Measurements from ENCODE around the gene SGPP2. TPM values are rescaled to one million over a fixed set of nuclear protein-coding genes. Genes with fewer than 3 reads are reported as not detected.

SGPP2 gene
- total and polyA plus RNA-seq, 4 donors = 3.9 to 39.5 (median 23.0) TPM

GRCh38 chr2:222609381-222609780 is 185.0 kb downstream of the SGPP2 start:
- DNase-seq = no peak
- TF ChIP-seq, protein P1, sequence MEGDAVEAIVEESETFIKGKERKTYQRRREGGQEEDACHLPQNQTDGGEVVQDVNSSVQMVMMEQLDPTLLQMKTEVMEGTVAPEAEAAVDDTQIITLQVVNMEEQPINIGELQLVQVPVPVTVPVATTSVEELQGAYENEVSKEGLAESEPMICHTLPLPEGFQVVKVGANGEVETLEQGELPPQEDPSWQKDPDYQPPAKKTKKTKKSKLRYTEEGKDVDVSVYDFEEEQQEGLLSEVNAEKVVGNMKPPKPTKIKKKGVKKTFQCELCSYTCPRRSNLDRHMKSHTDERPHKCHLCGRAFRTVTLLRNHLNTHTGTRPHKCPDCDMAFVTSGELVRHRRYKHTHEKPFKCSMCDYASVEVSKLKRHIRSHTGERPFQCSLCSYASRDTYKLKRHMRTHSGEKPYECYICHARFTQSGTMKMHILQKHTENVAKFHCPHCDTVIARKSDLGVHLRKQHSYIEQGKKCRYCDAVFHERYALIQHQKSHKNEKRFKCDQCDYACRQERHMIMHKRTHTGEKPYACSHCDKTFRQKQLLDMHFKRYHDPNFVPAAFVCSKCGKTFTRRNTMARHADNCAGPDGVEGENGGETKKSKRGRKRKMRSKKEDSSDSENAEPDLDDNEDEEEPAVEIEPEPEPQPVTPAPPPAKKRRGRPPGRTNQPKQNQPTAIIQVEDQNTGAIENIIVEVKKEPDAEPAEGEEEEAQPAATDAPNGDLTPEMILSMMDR (IDR thresholded peaks at IDR 0.05; ENCODE audit: control extremely low read depth, extremely low read depth) = no peak
- Histone ChIP-seq H3K4me1 (ENCODE audit: control insufficient read depth in 5 of 5, insufficient read depth in 5 of 5, low read length in 5 of 5) (no peaks in the 10 kb centered on the region), H3K27ac (ENCODE audit: low read depth in 1 of 2, low read length in 1 of 2) (no peak overlapping the region), H3K4me3 (no peak overlapping the region), H3K36me3 (ENCODE audit: control insufficient read depth in 4 of 4, insufficient read depth in 4 of 4, low read length in 4 of 4) (peaks cover 9 to 15% (median 12%) of the 10 kb centered on the region in 4 donors), H3K27me3 (ENCODE audit: control insufficient read depth in 3 of 3, insufficient read depth in 3 of 3, low read length in 2 of 3) (no peaks in the 10 kb centered on the region), H3K9ac (ENCODE audit: insufficient read depth in 1 of 2, low read length in 2 of 2) (no peak overlapping the region), H3K9me3 (ENCODE audit: control insufficient read depth in 4 of 4, insufficient read depth in 3 of 4, low read length in 3 of 4) (no peaks in the 10 kb centered on the region)
- WGBS, 2 donors = 86 to 92% methylated on average over 3 of the region's 3 CpGs
- ATAC-seq (ENCODE audit: insufficient read depth, low FRiP score) = no peak

Small RNAs within 50 kb of the gene (small RNA-seq; reads per million reads assigned to genes)
- not detected for gene RF00019 (ENCODE audit: low replicate concordance)
- not detected for gene RNU6-619P (ENCODE audit: low replicate concordance)

Other genes with a start within 250 kb of the SGPP2 start
- gene PAX3, start 125.5 kb upstream of the SGPP2 start, total RNA-seq = not detected
- not detected for gene PAX3, start 125.5 kb upstream of the SGPP2 start, polyA plus RNA-seq
- gene FARSB, start 231.5 kb downstream of the SGPP2 start, total RNA-seq = 10 to 100 TPM in 1 of 2 donors, 1 to 10 TPM in 1; 9.5 to 17.0 TPM
- 10 to 100 TPM; 15.5 TPM for gene FARSB, start 231.5 kb downstream of the SGPP2 start, polyA plus RNA-seq
- 1 to 10 TPM in 1 of 2 donors, not detected in 1; 1.7 TPM for gene MOGAT1, start 247.1 kb downstream of the SGPP2 start, total RNA-seq
- gene MOGAT1, start 247.1 kb downstream of the SGPP2 start, polyA plus RNA-seq = under 1 TPM; 0.08 to 0.18 TPM

Measured in lung (tissue), 13 donors.